ENCODE measurements around the gene IZUMO4. TPM values are rescaled to one million over a fixed set of nuclear protein-coding genes. Genes with fewer than 3 reads are reported as not detected.
A peak's percentile ranks its signal among the peaks of the same experiment; 100 is the strongest.

The IZUMO4 gene
- total RNA-seq, 6 experiments from 2014 or later: 0.68 to 1.9 (median 1.5) TPM

DNA sequence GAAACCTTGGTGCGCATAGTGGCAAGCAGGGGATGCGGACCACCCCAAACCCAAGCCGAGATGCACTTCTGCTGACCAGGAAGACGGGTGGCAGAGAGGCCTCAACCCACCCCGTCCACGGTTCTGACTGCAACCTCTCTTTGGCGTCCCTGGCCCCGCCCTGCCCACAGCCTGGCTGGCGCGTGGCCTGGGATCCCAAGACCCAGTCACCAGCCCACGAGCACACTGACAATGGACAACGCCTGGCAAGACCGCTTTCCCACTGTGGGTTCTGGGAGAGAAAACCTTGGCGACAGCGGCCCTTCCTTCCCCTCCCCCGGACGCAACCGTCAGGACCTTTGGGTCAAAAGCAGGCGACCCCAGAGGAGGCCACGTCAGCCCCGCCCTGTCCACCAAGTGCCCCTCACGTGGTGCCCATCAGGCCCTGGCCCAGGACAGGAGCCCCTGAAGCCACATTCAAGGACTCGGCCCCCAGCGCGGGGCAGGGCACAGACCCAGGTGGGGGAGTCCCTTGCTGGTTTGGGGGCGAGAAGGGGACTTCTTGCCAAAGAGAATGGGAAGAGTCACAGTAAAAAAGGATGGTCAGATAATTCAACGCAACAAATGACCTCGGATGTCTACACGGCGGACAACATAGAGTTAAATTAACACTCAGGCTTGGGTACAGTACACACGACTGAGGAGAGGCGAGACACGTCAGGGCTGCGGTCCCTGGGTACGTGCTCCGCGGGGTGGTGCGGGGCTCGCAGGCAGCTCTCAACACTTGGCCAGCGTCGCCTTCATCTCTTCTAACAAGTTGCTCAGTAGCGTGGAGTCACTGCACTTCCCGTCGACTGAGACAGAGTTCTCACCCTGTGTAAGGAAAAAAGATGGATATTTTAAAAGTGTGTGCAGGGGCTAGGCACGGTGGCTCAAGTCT is 5.0 kb downstream of the IZUMO4 start:
- Mint-ChIP-seq H3K36me3 (ENCODE audit: low read depth) (peaks cover 40% of the 10 kb centered on the region), H3K4me1 (ENCODE audit: low read depth) (peaks cover 5% of the 10 kb centered on the region; the same call in 1 of the 2 replicates), H3K27me3 (ENCODE audit: insufficient read depth) (peaks cover 4% of the 10 kb centered on the region), H3K9me3 (no peaks in the 10 kb centered on the region), H3K27ac (no peak overlapping the region), H3K4me3 (no peak overlapping the region)
- TF ChIP-seq, protein P1, sequence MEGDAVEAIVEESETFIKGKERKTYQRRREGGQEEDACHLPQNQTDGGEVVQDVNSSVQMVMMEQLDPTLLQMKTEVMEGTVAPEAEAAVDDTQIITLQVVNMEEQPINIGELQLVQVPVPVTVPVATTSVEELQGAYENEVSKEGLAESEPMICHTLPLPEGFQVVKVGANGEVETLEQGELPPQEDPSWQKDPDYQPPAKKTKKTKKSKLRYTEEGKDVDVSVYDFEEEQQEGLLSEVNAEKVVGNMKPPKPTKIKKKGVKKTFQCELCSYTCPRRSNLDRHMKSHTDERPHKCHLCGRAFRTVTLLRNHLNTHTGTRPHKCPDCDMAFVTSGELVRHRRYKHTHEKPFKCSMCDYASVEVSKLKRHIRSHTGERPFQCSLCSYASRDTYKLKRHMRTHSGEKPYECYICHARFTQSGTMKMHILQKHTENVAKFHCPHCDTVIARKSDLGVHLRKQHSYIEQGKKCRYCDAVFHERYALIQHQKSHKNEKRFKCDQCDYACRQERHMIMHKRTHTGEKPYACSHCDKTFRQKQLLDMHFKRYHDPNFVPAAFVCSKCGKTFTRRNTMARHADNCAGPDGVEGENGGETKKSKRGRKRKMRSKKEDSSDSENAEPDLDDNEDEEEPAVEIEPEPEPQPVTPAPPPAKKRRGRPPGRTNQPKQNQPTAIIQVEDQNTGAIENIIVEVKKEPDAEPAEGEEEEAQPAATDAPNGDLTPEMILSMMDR (IDR thresholded peaks at IDR 0.05): no peak
- DNase-seq: no peak

DNA sequence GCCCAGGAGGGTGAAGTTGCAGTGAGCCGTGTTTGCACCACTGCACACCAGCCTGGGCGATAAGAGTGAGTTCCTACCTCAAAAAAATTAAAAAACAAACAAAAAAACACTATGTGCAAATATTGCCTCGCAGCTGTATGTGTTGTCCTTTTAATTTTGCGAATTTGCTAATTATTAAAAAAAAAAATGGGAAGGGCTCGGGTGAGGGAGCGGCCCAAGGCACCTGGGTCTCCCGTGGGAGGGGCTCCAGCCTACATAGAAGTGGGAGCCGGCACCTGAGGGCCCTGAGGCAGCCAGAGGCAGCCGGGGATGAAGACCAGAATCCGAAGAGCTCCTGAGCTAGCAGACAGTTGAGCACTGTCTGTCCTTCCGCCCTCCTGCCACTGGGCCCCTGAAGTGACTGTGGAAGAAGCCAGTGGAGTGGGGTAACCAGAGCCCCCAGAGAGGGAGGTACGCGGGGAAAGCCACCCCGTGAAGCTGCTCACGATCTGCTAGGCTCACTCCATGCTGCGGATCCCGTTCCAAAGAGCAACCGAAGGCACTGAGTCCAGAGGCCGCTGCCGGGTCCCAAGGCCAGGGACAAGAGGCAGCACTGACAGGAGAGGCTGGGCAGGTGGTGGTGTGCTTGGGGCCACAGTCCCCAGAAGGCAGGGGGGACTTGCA is 6.5 kb downstream of the IZUMO4 start:
- peaks cover 52% of the 10 kb centered on the region for H3K36me3 Mint-ChIP-seq (ENCODE audit: low read depth)
- no peaks in the 10 kb centered on the region for H3K4me1 Mint-ChIP-seq (ENCODE audit: low read depth)
- DNase-seq: no peak
- TF ChIP-seq, protein P1 (IDR thresholded peaks at IDR 0.05): no peak
- H3K4me3 Mint-ChIP-seq: no peak overlapping the region
- H3K27ac Mint-ChIP-seq: no peak overlapping the region
- no peaks in the 10 kb centered on the region; the same call in 1 of the 2 replicates for H3K27me3 Mint-ChIP-seq (ENCODE audit: insufficient read depth)
- no peaks in the 10 kb centered on the region for H3K9me3 Mint-ChIP-seq

DNA sequence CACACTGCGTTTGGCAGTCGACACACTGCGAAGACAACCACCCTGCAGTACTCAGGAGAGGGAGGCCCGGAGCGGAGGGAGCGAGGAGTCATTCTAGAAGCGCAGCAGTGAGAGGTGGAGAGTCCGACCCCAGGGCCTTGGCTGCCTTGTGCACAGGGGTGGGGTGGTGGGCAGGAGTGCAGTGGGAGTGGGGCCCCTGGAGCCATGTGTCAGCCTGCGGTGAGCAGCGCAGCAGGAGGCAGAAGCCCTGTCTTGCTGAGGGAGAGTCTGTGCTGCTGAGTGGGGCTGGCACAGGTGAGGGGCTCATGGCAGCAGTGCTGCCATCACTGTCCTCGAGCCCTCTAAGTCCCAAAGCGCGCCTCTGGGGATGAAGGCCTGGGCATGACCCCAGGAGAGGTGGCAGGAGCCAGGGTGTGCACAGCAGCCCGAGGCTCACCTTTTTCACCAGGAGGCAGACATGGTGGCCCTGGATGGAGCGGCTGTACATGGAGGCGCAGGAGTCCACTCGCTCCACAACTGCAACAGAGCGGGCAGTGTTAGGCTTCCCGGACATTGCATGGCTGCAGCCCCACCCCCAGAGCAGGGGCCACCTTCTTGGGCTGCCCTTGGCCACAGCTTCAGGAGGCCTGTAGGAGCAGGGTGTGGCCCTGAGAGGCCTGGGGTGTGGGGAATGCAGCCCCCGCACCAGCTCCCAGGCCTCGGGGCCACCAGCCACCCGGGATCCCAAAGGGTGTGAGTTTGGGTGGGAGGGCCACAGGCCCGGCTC is 11.7 kb downstream of the IZUMO4 start:
- no peak for DNase-seq
- Mint-ChIP-seq H3K36me3 (ENCODE audit: low read depth) (peaks cover 51% of the 10 kb centered on the region), H3K27me3 (ENCODE audit: insufficient read depth) (peaks cover 3% of the 10 kb centered on the region), H3K4me1 (ENCODE audit: low read depth) (no peaks in the 10 kb centered on the region), H3K27ac (peak overlapping the region; percentile 10; the same call in 1 of the 2 replicates), H3K4me3 (no peak overlapping the region), H3K9me3 (no peaks in the 10 kb centered on the region)
- TF ChIP-seq, protein P1 (IDR thresholded peaks at IDR 0.05): no peak

DNA sequence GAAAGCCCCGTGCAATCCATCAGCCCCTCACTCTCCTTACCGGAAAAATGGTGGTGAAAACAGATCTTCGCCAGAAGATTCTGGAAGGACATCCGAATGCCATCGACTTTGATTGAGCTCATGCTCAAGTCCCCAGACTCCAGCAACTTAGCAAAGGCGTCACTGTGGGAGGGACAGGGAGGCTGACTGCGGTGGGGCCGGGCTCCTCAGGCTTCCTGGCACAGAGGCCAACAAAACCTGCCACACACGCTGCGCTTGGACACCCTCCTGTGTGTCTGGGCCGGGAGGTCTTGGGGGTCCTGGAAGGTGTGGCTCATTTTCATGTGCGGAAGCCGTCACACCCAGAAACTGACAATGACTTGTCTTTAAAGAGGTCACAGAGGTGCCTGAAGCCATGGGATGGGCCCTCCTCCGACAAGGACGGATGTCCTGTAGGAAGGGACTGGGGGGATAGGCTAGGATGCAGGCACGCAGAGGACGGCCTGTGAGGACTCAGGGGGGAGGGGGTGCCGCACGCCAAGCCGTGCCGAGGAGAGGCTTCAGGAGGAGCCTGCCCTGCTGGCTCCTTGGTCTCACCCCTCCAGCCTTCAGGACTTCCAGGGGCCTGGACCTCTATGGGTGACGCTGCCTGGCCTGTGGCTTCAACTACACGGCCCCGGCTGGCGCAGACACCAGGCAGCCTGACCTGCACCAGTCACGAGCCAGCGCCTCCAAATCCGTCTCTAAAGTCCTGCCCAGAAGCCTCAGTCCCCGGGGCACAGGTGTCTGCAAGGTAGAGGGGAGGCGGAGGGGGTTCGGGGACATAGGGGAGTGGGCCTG is 12.5 kb downstream of the IZUMO4 start:
- TF ChIP-seq, protein P1 (IDR thresholded peaks at IDR 0.05): no peak

DNA sequence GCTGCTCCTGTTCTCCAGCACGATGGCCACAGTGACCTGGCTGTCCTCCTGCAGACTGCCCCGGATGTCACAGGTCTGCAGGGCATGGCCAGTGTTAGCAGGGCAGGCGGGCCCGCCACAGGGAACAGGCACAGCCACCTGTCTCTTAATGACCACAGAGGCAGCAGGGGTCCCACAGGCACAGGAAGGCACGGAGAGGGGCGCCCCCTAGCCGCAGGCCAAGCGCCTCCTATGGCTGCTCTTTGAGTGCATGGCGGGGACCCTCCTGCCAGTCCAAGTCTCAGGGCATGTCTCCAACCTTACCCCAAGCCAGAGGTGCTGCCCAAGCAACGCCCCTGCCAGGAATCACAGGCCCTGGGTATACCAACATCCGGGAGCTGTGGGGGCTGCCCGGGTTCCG is 14.1 kb downstream of the IZUMO4 start:
- Mint-ChIP-seq H3K9me3 (no peaks in the 10 kb centered on the region), H3K4me3 (no peak overlapping the region), H3K27me3 (ENCODE audit: insufficient read depth) (peaks cover 3% of the 10 kb centered on the region; the same call in 1 of the 2 replicates), H3K36me3 (ENCODE audit: low read depth) (peaks cover 43% of the 10 kb centered on the region), H3K27ac (no peak overlapping the region), H3K4me1 (ENCODE audit: low read depth) (no peaks in the 10 kb centered on the region)
- TF ChIP-seq, protein P1 (IDR thresholded peaks at IDR 0.05): no peak
- DNase-seq: no peak

More for the DNA sequence above, 12.5 kb downstream of the IZUMO4 start:
- Mint-ChIP-seq H3K36me3 (ENCODE audit: low read depth) (peaks cover 49% of the 10 kb centered on the region), H3K27me3 (ENCODE audit: insufficient read depth) (peaks cover 3% of the 10 kb centered on the region), H3K9me3 (no peaks in the 10 kb centered on the region), H3K4me3 (no peak overlapping the region), H3K4me1 (ENCODE audit: low read depth) (no peaks in the 10 kb centered on the region), H3K27ac (no peak overlapping the region)
- no peak for DNase-seq
